Testis (tissue), 3 donors: ENCODE results near the gene DAB2. TPM values are rescaled to one million over a fixed set of nuclear protein-coding genes. Genes with fewer than 3 reads are reported as not detected.

Experiments used
- DNase-seq: peaks from one replicate; pipeline ENCODE4 v3.0.0-alpha.2; 2019
- H3K27ac ChIP-seq, 2 donors: fragments of 200-600 bp; sonication (generic); one replicate each; pipeline ENCODE4 v1.5.1; 2019
- H3K27me3 ChIP-seq: fragments of 200-600 bp; sonication (generic); one replicate; pipeline ENCODE4 v1.5.1; 2019
- H3K36me3 ChIP-seq: fragments of 200-600 bp; sonication (generic); one replicate; pipeline ENCODE4 v1.5.1; 2017; ENCODE audit warnings: low read depth; ENCODE audit errors: missing control alignments
- H3K4me1 ChIP-seq: fragments of 200-600 bp; sonication (generic); one replicate; pipeline ENCODE4 v1.5.1; 2019
- H3K4me3 ChIP-seq, 2 donors: fragments of 200-600 bp; sonication (generic); one replicate each; pipeline ENCODE4 v1.5.1; 2017 to 2019
- H3K9me3 ChIP-seq: fragments of 200-600 bp; sonication (generic); one replicate; pipeline ENCODE4 v1.5.1; 2017
- CTCF ChIP-seq, 3 experiments: fragments of 450-650 bp in 2 of 3; fragments of 200-600 bp in 1 of 3; sonication (generic) in 1 of 3; IDR thresholded peaks; one replicate each; pipeline ENCODE4 v1.5.1; 2016 to 2019; ENCODE audit warnings: antibody characterized with exemption in 3 of 3, mild to moderate bottlenecking in 2 of 3, moderate library complexity in 1 of 3
- POLR2A ChIP-seq: fragments of 450-650 bp; IDR thresholded peaks from one replicate; pipeline ENCODE4 v1.6.1; 2017; ENCODE audit warnings: antibody characterized with exemption, mild to moderate bottlenecking, moderate library complexity
- WGBS, 2 donors: methylation state at CpG; one replicate each; pipeline ENCODE4 v1.1.5; 2018; 5-methylcytosine and 5-hydroxymethylcytosine counted together
- intact Hi-C: fragments of 100-400 bp; cut with DNase I; formaldehyde crosslinking; loops from one replicate; pipeline ENCODE4 v1.15.1; 2023; ENCODE audit warnings: low total_unique reads
- polyA plus RNA-seq: library from polyadenylated mRNA; stranded (reverse); fragments of 350-450 nt; fragmentation: Illumina TruSeq; extraction: RNeasy Lipid Tissue Mini Kit (QIAGEN cat#74804); gene quantifications from one replicate; pipeline ENCODE4 v1.2.3, GENCODE V29; 2014; ENCODE audit warnings: low read depth, low replicate concordance; ENCODE audit not compliant: insufficient read depth
- total RNA-seq, 2 donors: library from RNA; depleted of rRNA; stranded (reverse); fragments of >200 nt; gene quantifications; one replicate each; pipeline ENCODE4 v1.2.3, GENCODE V29; 2016

DAB2 gene
- total and polyA plus RNA-seq, 3 donors from 2014 or later: 12.9 to 56.2 (median 29.7) TPM

GRCh38 chr5:39449591-39449990, 24.8 kb upstream of the DAB2 start:
- intact Hi-C loops: no loop called here
- no peak for DNase-seq
- Histone ChIP-seq H3K27me3 (no peaks in the 10 kb centered on the region), H3K4me3 (no peak overlapping the region), H3K27ac (no peak overlapping the region), H3K4me1 (no peaks in the 10 kb centered on the region), H3K9me3 (no peaks in the 10 kb centered on the region), H3K36me3 (no peaks in the 10 kb centered on the region)
- 48 to 80% methylated on average over 3 of the region's 3 CpGs for WGBS, 2 donors
- TF ChIP-seq CTCF (IDR thresholded peaks at IDR 0.05) (no peak), POLR2A (no peak)

GRCh38 chr5:39448506-39449128, 23.8 kb upstream of the DAB2 start:
- TF ChIP-seq CTCF (IDR thresholded peaks at IDR 0.05) (no peak), POLR2A (no peak)
- intact Hi-C loops: no loop called here
- Histone ChIP-seq H3K4me1 (no peaks in the 10 kb centered on the region), H3K4me3 (no peak overlapping the region), H3K9me3 (no peaks in the 10 kb centered on the region), H3K27me3 (no peaks in the 10 kb centered on the region), H3K36me3 (no peaks in the 10 kb centered on the region), H3K27ac (no peak overlapping the region)
- 78 to 82% methylated on average over 13 of the region's 13 CpGs for WGBS, 2 donors
- DNase-seq: no peak

GRCh38 chr5:39447968-39448367, 23.2 kb upstream of the DAB2 start:
- Histone ChIP-seq H3K27me3 (no peaks in the 10 kb centered on the region), H3K36me3 (no peaks in the 10 kb centered on the region), H3K4me1 (no peaks in the 10 kb centered on the region), H3K9me3 (no peaks in the 10 kb centered on the region), H3K4me3 (no peak overlapping the region), H3K27ac (no peak overlapping the region)
- intact Hi-C loops: no loop called here
- TF ChIP-seq CTCF (IDR thresholded peaks at IDR 0.05) (no peak), POLR2A (no peak)
- 63 to 72% methylated on average over 12 of the region's 12 CpGs for WGBS, 2 donors
- DNase-seq: no peak

- TF ChIP-seq POLR2A (no peak), CTCF (IDR thresholded peaks at IDR 0.05) (no peak)
- no peaks in the 10 kb centered on the region for H3K4me1 ChIP-seq
- no peaks in the 10 kb centered on the region for H3K27me3 ChIP-seq
- WGBS, 2 donors: 72 to 80% methylated on average over 3 of the region's 3 CpGs
- H3K36me3 ChIP-seq: no peaks in the 10 kb centered on the region
- no peak overlapping the region for H3K4me3 ChIP-seq
- no peak for DNase-seq
- no peak overlapping the region for H3K27ac ChIP-seq
- no peaks in the 10 kb centered on the region for H3K9me3 ChIP-seq
- intact Hi-C loops: no loop called here
These were observed 22.3 kb upstream of the DAB2 start for GRCh38 chr5:39447059-39447458.

- H3K4me3 ChIP-seq: no peak overlapping the region
- no peaks in the 10 kb centered on the region for H3K36me3 ChIP-seq
- DNase-seq: no peak
- H3K4me1 ChIP-seq: peaks cover 5% of the 10 kb centered on the region
- 80 to 91% methylated on average over 3 of the region's 3 CpGs for WGBS, 2 donors
- H3K27me3 ChIP-seq: no peaks in the 10 kb centered on the region
- no peak for TF ChIP-seq CTCF (IDR thresholded peaks at IDR 0.05)
- no peak for TF ChIP-seq POLR2A
- no peaks in the 10 kb centered on the region for H3K9me3 ChIP-seq
- intact Hi-C loops: no loop called here
- no peak overlapping the region for H3K27ac ChIP-seq
These were observed 21.5 kb upstream of the DAB2 start for GRCh38 chr5:39446231-39446630.
